Thymus (tissue), 11 donors: ENCODE measurements around the gene KCNJ9. TPM values are rescaled to one million over a fixed set of nuclear protein-coding genes. Genes with fewer than 3 reads are reported as not detected.

Experiments used
- DNase-seq, 9 donors: peaks; one replicate each; pipeline ENCODE4 v3.0.0-alpha.2; 2013; ENCODE audit warnings: low spot score in 9 of 9, low read depth in 6 of 9, missing footprints in 1 of 9
- H3K27ac ChIP-seq, 2 donors: one replicate each; pipeline ENCODE4 v1.5.1; 2013; ENCODE audit warnings: control low read depth in 1 of 2, low read depth in 1 of 2, low read length in 1 of 2, mild to moderate bottlenecking in 1 of 2, moderate library complexity in 1 of 2
- H3K27me3 ChIP-seq, 2 donors: one replicate each; pipeline ENCODE4 v1.5.1; 2013; ENCODE audit warnings: low read length in 1 of 2; ENCODE audit not compliant: control insufficient read depth in 2 of 2, insufficient read depth in 1 of 2
- H3K36me3 ChIP-seq, 2 donors: one replicate each; pipeline ENCODE4 v1.5.1; 2013; ENCODE audit warnings: low read length in 1 of 2, mild to moderate bottlenecking in 1 of 2, moderate library complexity in 1 of 2; ENCODE audit not compliant: control insufficient read depth in 2 of 2, insufficient read depth in 2 of 2
- H3K4me1 ChIP-seq, 2 donors: one replicate each; pipeline ENCODE4 v1.5.1; 2013; ENCODE audit warnings: low read length in 2 of 2; ENCODE audit not compliant: control insufficient read depth in 2 of 2, insufficient read depth in 2 of 2
- H3K4me3 ChIP-seq, 2 donors: one replicate each; pipeline ENCODE4 v1.5.1; 2013; ENCODE audit warnings: low read length in 2 of 2, control low read depth in 1 of 2, mild to moderate bottlenecking in 1 of 2
- H3K9me3 ChIP-seq, 2 donors: one replicate each; pipeline ENCODE4 v1.5.1; 2013; ENCODE audit warnings: low read length in 1 of 2, mild to moderate bottlenecking in 1 of 2; ENCODE audit not compliant: control insufficient read depth in 2 of 2, insufficient read depth in 1 of 2
- WGBS: extraction: QIAGEN DNeasy Blood & Tissue Kit; methylation state at CpG from one replicate; pipeline ENCODE4 v1.1.7; 2013; 5-methylcytosine and 5-hydroxymethylcytosine counted together
- polyA plus RNA-seq: library from polyadenylated mRNA; stranded (reverse); fragments of 200-250 nt; gene quantifications from one replicate; pipeline ENCODE4 v1.2.3, GENCODE V29; 2013
- total RNA-seq: library from RNA; stranded (reverse); fragments of 120-200 nt; gene quantifications from one replicate; pipeline ENCODE4 v1.2.4, GENCODE V29; 2013
- donor health status: healthy.

KCNJ9 gene
- total and polyA plus RNA-seq, 2 donors: 0.05 to 0.09 TPM

DNA sequence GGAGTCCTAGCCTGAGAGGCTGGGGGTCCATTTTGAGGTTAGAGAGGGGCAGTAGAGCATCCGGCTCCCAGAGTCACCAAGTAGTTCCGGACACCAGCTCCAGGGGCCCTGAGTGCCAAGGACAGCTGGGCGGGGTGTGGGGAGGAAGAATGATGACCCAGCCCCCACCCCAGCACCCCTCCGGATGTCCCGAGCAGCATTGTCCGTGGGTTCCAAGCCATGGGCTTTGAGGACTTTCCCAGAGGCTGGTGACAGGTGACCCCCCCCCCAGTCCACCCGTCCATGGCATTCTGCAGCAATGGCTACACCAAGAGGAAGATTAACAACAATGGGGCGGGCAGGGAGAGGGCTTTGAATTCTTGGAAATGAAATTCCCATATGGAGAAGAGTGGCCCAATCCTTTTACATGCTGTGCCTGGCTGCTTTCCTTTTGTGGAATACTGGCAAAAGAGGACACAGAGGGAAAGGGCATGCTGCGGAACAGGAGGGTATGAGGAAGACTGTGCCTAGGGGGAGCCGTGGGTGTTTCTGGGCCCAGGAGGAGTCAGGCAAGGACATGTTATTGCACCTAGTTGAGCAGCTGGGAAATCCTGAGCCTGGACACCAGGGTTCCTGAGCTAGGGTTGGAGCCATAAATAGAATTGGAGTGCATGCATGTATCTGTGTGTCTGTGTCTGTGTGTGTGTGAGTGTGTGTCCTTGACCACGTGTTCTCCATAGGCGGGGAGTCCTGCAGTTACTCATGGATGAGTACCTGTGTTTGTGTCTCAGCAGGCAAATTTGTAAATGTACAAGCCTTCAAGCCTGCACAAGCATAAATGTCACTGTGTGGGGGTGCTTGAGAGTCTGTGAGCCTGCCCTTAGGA, 35.2 kb downstream of the KCNJ9 start:
- no peak for DNase-seq
- Histone ChIP-seq H3K36me3 (no peaks in the 10 kb centered on the region), H3K27me3 (peaks cover 0 to 40% of the 10 kb centered on the region in 2 donors), H3K9me3 (no peaks in the 10 kb centered on the region), H3K27ac (no peak overlapping the region), H3K4me3 (no peak overlapping the region), H3K4me1 (no peaks in the 10 kb centered on the region)
- 88% methylated on average over 12 of the region's 12 CpGs for WGBS

- Histone ChIP-seq H3K9me3 (no peaks in the 10 kb centered on the region), H3K4me3 (no peak overlapping the region), H3K27ac (no peak overlapping the region), H3K36me3 (no peaks in the 10 kb centered on the region), H3K4me1 (no peaks in the 10 kb centered on the region), H3K27me3 (peaks cover 0 to 40% of the 10 kb centered on the region in 2 donors)
- 50% methylated on average over 1 of the region's 1 CpG for WGBS
- DNase-seq: no peak
These were observed 36.0 kb downstream of the KCNJ9 start for GRCh38 chr1:160117300-160117699.

GRCh38 chr1:160117709-160118183, 36.4 kb downstream of the KCNJ9 start:
- Histone ChIP-seq H3K4me3 (no peak overlapping the region), H3K4me1 (no peaks in the 10 kb centered on the region), H3K27me3 (peaks cover 0 to 40% of the 10 kb centered on the region in 2 donors), H3K9me3 (no peaks in the 10 kb centered on the region), H3K36me3 (no peaks in the 10 kb centered on the region), H3K27ac (no peak overlapping the region)
- no peak for DNase-seq
- 72% methylated on average over 8 of the region's 8 CpGs for WGBS

GRCh38 chr1:160118928-160119327, 37.6 kb downstream of the KCNJ9 start:
- 96% methylated on average over 3 of the region's 3 CpGs for WGBS
- no peaks in the 10 kb centered on the region for H3K36me3 ChIP-seq
- H3K9me3 ChIP-seq: no peaks in the 10 kb centered on the region
- H3K4me1 ChIP-seq: no peaks in the 10 kb centered on the region
- no peak overlapping the region for H3K4me3 ChIP-seq
- DNase-seq: no peak
- H3K27ac ChIP-seq: no peak overlapping the region
- H3K27me3 ChIP-seq: peaks cover 0 to 37% of the 10 kb centered on the region in 2 donors

DNA sequence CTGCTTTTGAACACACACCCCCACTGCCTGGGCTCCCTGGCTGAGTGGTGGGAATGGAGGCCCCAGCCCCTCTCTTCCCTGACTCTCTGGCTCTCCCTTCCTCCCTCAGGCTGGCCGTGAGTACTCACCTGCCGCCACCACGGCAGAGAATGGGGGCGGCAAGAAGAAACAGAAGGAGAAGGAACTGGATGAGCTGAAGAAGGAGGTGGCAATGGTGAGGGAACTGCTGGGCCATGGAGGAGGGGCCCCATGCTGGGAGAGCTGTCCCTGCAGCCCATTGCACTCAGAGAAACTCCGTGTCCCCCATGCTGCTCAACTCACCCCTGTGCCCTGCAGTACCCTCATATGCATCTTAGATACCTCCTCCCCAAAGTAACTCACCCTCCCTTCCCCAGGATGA, 39.5 kb downstream of the KCNJ9 start:
- Histone ChIP-seq H3K9me3 (no peaks in the 10 kb centered on the region), H3K27ac (no peak overlapping the region), H3K36me3 (no peaks in the 10 kb centered on the region), H3K4me1 (no peaks in the 10 kb centered on the region), H3K4me3 (no peak overlapping the region), H3K27me3 (peaks cover 0 to 24% of the 10 kb centered on the region in 2 donors)
- WGBS: 92% methylated on average over 5 of the region's 5 CpGs
- DNase-seq: no peak

GRCh38 chr1:160121388-160121787, 40.0 kb downstream of the KCNJ9 start:
- H3K9me3 ChIP-seq: no peaks in the 10 kb centered on the region
- peaks cover 0 to 18% of the 10 kb centered on the region in 2 donors for H3K27me3 ChIP-seq
- WGBS: 95% methylated on average over 1 of the region's 1 CpG
- DNase-seq: no peak
- no peaks in the 10 kb centered on the region for H3K36me3 ChIP-seq
- no peaks in the 10 kb centered on the region for H3K4me1 ChIP-seq
- no peak overlapping the region for H3K4me3 ChIP-seq
- H3K27ac ChIP-seq: no peak overlapping the region

GRCh38 chr1:160122978-160123495, 41.7 kb downstream of the KCNJ9 start:
- Histone ChIP-seq H3K4me1 (no peaks in the 10 kb centered on the region), H3K27ac (no peak overlapping the region), H3K4me3 (no peak overlapping the region), H3K27me3 (peaks cover 0 to 2% of the 10 kb centered on the region in 2 donors), H3K9me3 (no peaks in the 10 kb centered on the region), H3K36me3 (no peaks in the 10 kb centered on the region)
- 94% methylated on average over 16 of the region's 16 CpGs for WGBS
- DNase-seq: no peak

DNA sequence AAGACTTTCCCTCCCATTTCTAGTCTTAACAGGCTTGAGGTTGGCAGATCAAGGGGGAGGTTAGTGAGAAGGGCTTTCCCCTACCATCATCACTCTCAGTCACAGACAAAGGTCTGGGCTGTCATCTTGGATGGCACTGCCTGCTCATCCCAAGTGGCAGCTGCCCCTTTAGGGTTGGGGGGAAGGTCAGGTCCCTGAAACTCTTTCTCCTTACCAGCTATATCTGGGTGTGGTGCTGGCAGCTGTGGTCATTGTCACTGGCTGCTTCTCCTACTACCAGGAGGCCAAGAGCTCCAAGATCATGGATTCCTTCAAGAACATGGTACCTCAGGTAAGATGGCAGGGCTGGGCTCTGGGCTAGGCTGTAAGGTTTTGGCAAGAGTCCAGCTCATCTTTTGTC, 42.4 kb downstream of the KCNJ9 start:
- no peak overlapping the region for H3K27ac ChIP-seq
- DNase-seq: no peak

GRCh38 chr1:160124705-160125478, 43.6 kb downstream of the KCNJ9 start:
- H3K4me3 ChIP-seq: no peak overlapping the region
- no peaks in the 10 kb centered on the region for H3K36me3 ChIP-seq
- no peaks in the 10 kb centered on the region for H3K9me3 ChIP-seq
- no peak for DNase-seq
- no peak overlapping the region for H3K27ac ChIP-seq
- no peaks in the 10 kb centered on the region for H3K27me3 ChIP-seq
- WGBS: 90% methylated on average over 8 of the region's 8 CpGs
- H3K4me1 ChIP-seq: no peaks in the 10 kb centered on the region

More for the DNA sequence above, 42.4 kb downstream of the KCNJ9 start:
- no peak overlapping the region for H3K4me3 ChIP-seq
- H3K9me3 ChIP-seq: no peaks in the 10 kb centered on the region
- no peaks in the 10 kb centered on the region for H3K4me1 ChIP-seq
- H3K27me3 ChIP-seq: no peaks in the 10 kb centered on the region
- no peaks in the 10 kb centered on the region for H3K36me3 ChIP-seq
